ENCODE results near the gene DNAJC3. TPM values are rescaled to one million over a fixed set of nuclear protein-coding genes. Genes with fewer than 3 reads are reported as not detected.
A peak's percentile ranks its signal among the peaks of the same experiment; 100 is the strongest.
"Not testable (repeated sequence)": the region's sequence is repeated elsewhere in the genome, so short reads cannot be mapped to it uniquely, and the experiment has no call there.

The DNAJC3 gene
- total and polyA plus RNA-seq, 8 donors, result 11.6 to 70.3 (median 41.2) TPM

- ATAC-seq (peak in 3 of 4 donors; percentile 21 to 57 (median 56)), DNase-seq (no peak), FAIRE-seq (no peak)
- Histone ChIP-seq H3K27ac (no peak overlapping the region), H3K9me3 (no peaks in the 10 kb centered on the region), H3K4me1 (peaks cover 7 to 32% (median 19%) of the 10 kb centered on the region in 3 donors), H3K4me3 (no peak overlapping the region), H3K27me3 (no peaks in the 10 kb centered on the region), H3K36me3 (no peaks in the 10 kb centered on the region)
- WGBS, 2 donors, result 71% methylated on average over 4 of the region's 4 CpGs
- TF ChIP-seq CTCF (IDR thresholded peaks at IDR 0.05), result no peak
- intact Hi-C loops (cut with DNase I), result no loop called here
Measured at GRCh38 chr13:95749545-95749944, 72.6 kb downstream of the DNAJC3 start.

GRCh38 chr13:95752677-95753076 lies 75.7 kb downstream of the DNAJC3 start:
- DNase-seq, result no peak
- no peak for TF ChIP-seq CTCF (IDR thresholded peaks at IDR 0.05)
- Histone ChIP-seq H3K9me3 (no peaks in the 10 kb centered on the region), H3K36me3 (no peaks in the 10 kb centered on the region), H3K4me1 (peaks cover 0 to 20% (median 6%) of the 10 kb centered on the region in 3 donors), H3K27me3 (no peaks in the 10 kb centered on the region), H3K4me3 (no peak overlapping the region), H3K27ac (no peak overlapping the region)
- no peak for FAIRE-seq
- no peak for ATAC-seq
- WGBS, 2 donors, result 62 to 68% methylated on average over 2 of the region's 2 CpGs
- intact Hi-C loops (cut with DNase I), result no loop called here

- no peak for TF ChIP-seq CTCF (IDR thresholded peaks at IDR 0.05)
- DNase-seq (no peak), FAIRE-seq (no peak), ATAC-seq (peak in 2 of 4 donors; percentile 15 to 47)
- WGBS, 2 donors, result 53 to 59% methylated on average over 4 of the region's 4 CpGs
- intact Hi-C loops (cut with DNase I), result no loop called here
- H3K4me3 ChIP-seq, result no peak overlapping the region
- no peaks in the 10 kb centered on the region for H3K36me3 ChIP-seq
- peaks cover 0 to 9% (median 0%) of the 10 kb centered on the region in 3 donors for H3K4me1 ChIP-seq
- H3K27ac ChIP-seq, result no peak overlapping the region
- H3K9me3 ChIP-seq, result no peaks in the 10 kb centered on the region
- no peaks in the 10 kb centered on the region for H3K27me3 ChIP-seq
Measured at GRCh38 chr13:95754069-95754468, 77.1 kb downstream of the DNAJC3 start.

- H3K4me1 ChIP-seq, result peaks cover 0 to 7% (median 0%) of the 10 kb centered on the region in 3 donors
- no peak overlapping the region for H3K4me3 ChIP-seq
- H3K27me3 ChIP-seq, result no peaks in the 10 kb centered on the region
- FAIRE-seq (no peak), ATAC-seq (peak in 1 of 4 donors; percentile 44), DNase-seq (no peak)
- TF ChIP-seq CTCF (IDR thresholded peaks at IDR 0.05), result no peak
- no peaks in the 10 kb centered on the region for H3K9me3 ChIP-seq
- H3K27ac ChIP-seq, result no peak overlapping the region
- H3K36me3 ChIP-seq, result peaks cover 0 to 14% (median 0%) of the 10 kb centered on the region in 3 donors
- intact Hi-C loops (cut with DNase I), result no loop called here
- WGBS, 2 donors, result 72 to 80% methylated on average over 5 of the region's 5 CpGs
Measured at GRCh38 chr13:95756072-95756471, 79.1 kb downstream of the DNAJC3 start.

GRCh38 chr13:95762626-95763025 lies 85.7 kb downstream of the DNAJC3 start:
- 80 to 83% methylated on average over 3 of the region's 3 CpGs for WGBS, 2 donors
- H3K4me3 ChIP-seq; H3K27ac ChIP-seq; H3K4me1 ChIP-seq; DNase-seq; H3K9me3 ChIP-seq; FAIRE-seq; H3K27me3 ChIP-seq; intact Hi-C loops (cut with DNase I); ATAC-seq: not testable (repeated sequence)
- H3K36me3 ChIP-seq, result peaks cover 0 to 34% (median 0%) of the 10 kb centered on the region in 3 donors
